ENCODE results near the gene OPRM1. TPM values are rescaled to one million over a fixed set of nuclear protein-coding genes. Genes with fewer than 3 reads are reported as not detected.
"Not testable (repeated sequence)": the region's sequence is repeated elsewhere in the genome, so short reads cannot be mapped to it uniquely, and the experiment has no call there.

Gene OPRM1
- total RNA-seq, 1 donor from 2014 or later, result not detected

DNA sequence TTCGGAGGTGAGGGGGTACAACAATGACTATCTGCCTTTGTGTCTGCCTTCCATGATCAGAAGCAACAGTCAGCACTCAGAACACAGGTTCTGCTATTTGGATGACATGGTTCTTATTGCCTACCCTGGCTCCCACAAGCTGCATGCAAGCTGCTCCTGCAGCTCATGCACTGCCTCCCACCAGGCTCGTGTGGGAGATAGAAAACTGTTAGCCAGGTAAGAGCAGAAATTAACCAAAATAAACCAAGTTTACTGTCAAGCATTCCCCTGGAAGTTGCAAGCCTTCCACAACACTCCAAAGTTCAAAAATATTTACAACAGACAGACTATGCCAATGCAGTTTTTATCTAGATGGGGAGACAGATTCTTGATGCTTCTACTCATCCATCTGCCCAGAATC, 31.0 kb downstream of the OPRM1 start:
- Histone ChIP-seq H3K36me3 (ENCODE audit: control insufficient read depth, insufficient read depth, low read length) (no peaks in the 10 kb centered on the region), H3K27me3 (ENCODE audit: control insufficient read depth, insufficient read depth, low read length) (no peaks in the 10 kb centered on the region), H3K4me3 (ENCODE audit: low read depth, low read length) (no peak overlapping the region)
- TF ChIP-seq, protein P1, sequence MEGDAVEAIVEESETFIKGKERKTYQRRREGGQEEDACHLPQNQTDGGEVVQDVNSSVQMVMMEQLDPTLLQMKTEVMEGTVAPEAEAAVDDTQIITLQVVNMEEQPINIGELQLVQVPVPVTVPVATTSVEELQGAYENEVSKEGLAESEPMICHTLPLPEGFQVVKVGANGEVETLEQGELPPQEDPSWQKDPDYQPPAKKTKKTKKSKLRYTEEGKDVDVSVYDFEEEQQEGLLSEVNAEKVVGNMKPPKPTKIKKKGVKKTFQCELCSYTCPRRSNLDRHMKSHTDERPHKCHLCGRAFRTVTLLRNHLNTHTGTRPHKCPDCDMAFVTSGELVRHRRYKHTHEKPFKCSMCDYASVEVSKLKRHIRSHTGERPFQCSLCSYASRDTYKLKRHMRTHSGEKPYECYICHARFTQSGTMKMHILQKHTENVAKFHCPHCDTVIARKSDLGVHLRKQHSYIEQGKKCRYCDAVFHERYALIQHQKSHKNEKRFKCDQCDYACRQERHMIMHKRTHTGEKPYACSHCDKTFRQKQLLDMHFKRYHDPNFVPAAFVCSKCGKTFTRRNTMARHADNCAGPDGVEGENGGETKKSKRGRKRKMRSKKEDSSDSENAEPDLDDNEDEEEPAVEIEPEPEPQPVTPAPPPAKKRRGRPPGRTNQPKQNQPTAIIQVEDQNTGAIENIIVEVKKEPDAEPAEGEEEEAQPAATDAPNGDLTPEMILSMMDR (IDR thresholded peaks at IDR 0.05; ENCODE audit: insufficient read depth, low read length, poor library complexity, severe bottlenecking), result no peak
- no peak for DNase-seq (ENCODE audit: low read depth)

DNA sequence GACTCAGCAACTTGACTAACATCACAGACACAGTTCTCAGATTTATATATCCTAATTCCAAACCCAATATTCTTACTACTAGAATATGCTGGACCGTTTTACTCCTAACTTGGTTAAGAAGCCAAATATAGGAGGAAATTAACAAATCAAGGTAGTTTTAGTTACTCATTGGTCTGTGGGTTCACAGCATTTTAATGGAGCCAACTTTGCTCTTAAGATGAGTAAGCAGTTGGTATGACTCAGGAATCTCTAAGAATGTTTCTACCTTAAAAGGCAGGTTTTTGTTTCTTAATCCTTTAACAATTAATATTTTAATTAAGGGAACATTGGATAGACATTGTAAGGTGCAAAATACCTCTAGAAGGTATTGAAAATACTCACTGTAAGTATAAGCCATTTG, 31.6 kb downstream of the OPRM1 start:
- TF ChIP-seq, protein P1 (IDR thresholded peaks at IDR 0.05; ENCODE audit: insufficient read depth, low read length, poor library complexity, severe bottlenecking), result no peak
- H3K4me3 ChIP-seq (ENCODE audit: low read depth, low read length), result no peak overlapping the region
- DNase-seq (ENCODE audit: low read depth), result peak; percentile 74
- no peaks in the 10 kb centered on the region for H3K36me3 ChIP-seq (ENCODE audit: control insufficient read depth, insufficient read depth, low read length)
- no peaks in the 10 kb centered on the region for H3K27me3 ChIP-seq (ENCODE audit: control insufficient read depth, insufficient read depth, low read length)

DNA sequence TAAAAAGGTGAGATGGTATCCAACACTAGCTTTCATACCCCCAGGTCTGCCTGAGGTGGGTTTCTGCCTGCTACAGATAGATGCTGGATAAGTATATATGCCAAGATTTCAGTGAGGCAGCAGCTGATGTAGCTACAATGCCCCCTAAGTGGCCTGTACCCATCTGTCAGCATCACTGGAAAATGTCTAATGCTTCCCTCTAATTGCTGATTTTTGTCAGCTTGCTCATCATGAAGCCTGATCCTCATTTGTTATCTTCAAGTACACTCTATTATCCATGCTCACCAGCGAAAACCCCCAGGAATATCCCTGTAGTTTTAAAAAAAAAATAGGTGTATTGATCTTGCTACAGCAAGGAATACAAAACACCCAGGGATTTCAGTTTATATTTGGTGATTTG, 32.2 kb downstream of the OPRM1 start:
- H3K27me3 ChIP-seq (ENCODE audit: control insufficient read depth, insufficient read depth, low read length), result no peaks in the 10 kb centered on the region
- H3K36me3 ChIP-seq (ENCODE audit: control insufficient read depth, insufficient read depth, low read length), result no peaks in the 10 kb centered on the region
- DNase-seq (ENCODE audit: low read depth), result no peak
- no peak overlapping the region for H3K4me3 ChIP-seq (ENCODE audit: low read depth, low read length)
- TF ChIP-seq, protein P1 (IDR thresholded peaks at IDR 0.05; ENCODE audit: insufficient read depth, low read length, poor library complexity, severe bottlenecking), result no peak

DNA sequence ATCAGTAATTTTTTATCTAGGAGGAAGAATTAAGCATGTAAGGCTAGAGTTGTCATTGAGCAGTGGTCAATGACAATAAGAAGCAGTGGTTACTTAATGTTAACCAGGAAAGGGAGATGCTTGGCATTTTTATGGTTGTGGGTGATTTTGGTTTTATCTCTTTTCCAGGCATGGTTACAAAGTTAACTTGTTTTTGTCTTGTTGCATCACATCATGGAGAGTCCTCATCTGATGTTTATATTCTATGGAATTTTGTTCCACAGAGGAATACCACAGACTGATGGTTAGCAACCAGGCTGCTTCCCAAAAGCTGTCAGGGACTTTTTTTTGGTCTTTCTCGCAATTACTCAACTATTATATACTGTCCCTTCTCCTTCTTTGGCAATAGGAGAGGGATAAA, 32.7 kb downstream of the OPRM1 start:
- TF ChIP-seq, protein P1 (IDR thresholded peaks at IDR 0.05; ENCODE audit: insufficient read depth, low read length, poor library complexity, severe bottlenecking), result no peak
- Histone ChIP-seq H3K27me3 (ENCODE audit: control insufficient read depth, insufficient read depth, low read length) (no peaks in the 10 kb centered on the region), H3K4me3 (ENCODE audit: low read depth, low read length) (no peak overlapping the region), H3K36me3 (ENCODE audit: control insufficient read depth, insufficient read depth, low read length) (no peaks in the 10 kb centered on the region)
- DNase-seq (ENCODE audit: low read depth), result no peak

DNA sequence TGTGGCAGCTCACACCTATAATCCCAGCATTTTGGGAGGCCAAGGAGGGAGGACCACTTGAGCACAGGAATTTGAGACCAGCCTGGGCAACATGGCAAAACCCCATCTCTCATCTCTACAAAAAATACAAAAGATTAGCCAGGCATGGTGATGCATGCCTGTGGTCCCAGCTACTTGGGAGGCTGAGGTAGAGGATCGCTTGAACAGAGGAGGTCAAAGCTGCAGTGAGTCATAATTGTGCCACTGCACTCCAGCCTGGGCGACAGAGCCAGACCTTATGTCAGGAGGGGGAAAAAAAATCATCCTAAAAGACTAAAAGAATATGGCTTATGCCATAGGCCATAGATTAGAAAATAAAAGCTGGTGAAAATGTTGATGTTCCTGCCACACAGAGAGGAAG, 39.6 kb downstream of the OPRM1 start:
- H3K4me3 ChIP-seq (ENCODE audit: low read depth, low read length); DNase-seq (ENCODE audit: low read depth); H3K27me3 ChIP-seq (ENCODE audit: control insufficient read depth, insufficient read depth, low read length): not testable (repeated sequence)

DNA sequence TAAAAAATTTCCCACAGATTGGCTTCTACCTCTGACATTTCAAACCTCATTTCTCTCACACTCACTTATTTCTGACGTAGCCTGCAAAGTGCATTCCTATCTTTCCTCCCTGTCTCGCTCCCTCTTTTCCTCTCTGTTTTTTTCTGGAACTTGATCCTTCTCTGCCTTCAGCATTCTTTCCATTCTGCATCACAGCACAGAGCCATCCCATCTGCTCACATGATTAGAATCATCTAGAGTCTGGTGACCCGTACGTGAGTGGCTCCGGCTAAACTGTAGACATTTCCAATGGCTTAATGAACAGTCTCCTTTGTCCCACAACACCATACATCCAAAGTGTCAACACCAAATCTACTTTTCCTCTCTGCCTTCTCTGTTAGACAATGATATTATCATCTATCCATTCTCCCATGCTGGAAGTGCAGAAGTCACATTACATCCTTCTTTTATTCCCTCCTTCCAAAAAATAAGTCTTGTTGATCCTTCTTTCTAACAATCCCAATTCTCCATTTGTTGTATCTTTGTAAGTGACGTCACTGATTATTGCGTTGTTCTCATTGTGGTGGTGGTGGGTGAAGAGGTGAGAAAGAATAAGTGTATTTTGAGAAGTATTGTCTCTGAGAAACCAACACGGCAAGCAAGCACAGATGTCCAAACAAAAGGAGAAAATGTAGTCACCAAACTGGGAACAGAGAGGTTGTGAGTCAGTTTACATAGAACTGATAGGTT, 41.6 kb downstream of the OPRM1 start:
- no peaks in the 10 kb centered on the region for H3K27me3 ChIP-seq (ENCODE audit: control insufficient read depth, insufficient read depth, low read length)
- no peak for DNase-seq (ENCODE audit: low read depth)
- H3K36me3 ChIP-seq (ENCODE audit: control insufficient read depth, insufficient read depth, low read length), result no peaks in the 10 kb centered on the region
- no peak overlapping the region for H3K4me3 ChIP-seq (ENCODE audit: low read depth, low read length)
- TF ChIP-seq, protein P1 (IDR thresholded peaks at IDR 0.05; ENCODE audit: insufficient read depth, low read length, poor library complexity, severe bottlenecking), result no peak

More for the DNA sequence above, 39.6 kb downstream of the OPRM1 start:
- H3K36me3 ChIP-seq (ENCODE audit: control insufficient read depth, insufficient read depth, low read length), result not testable (repeated sequence)

Data from kidney epithelial cell (primary cell).